ENCODE measurements around the gene ILKAP. TPM values are rescaled to one million over a fixed set of nuclear protein-coding genes. Genes with fewer than 3 reads are reported as not detected.

The ILKAP gene
- total RNA-seq, 4 donors from 2014 or later, result 18.5 to 45.5 (median 35.1) TPM

DNA sequence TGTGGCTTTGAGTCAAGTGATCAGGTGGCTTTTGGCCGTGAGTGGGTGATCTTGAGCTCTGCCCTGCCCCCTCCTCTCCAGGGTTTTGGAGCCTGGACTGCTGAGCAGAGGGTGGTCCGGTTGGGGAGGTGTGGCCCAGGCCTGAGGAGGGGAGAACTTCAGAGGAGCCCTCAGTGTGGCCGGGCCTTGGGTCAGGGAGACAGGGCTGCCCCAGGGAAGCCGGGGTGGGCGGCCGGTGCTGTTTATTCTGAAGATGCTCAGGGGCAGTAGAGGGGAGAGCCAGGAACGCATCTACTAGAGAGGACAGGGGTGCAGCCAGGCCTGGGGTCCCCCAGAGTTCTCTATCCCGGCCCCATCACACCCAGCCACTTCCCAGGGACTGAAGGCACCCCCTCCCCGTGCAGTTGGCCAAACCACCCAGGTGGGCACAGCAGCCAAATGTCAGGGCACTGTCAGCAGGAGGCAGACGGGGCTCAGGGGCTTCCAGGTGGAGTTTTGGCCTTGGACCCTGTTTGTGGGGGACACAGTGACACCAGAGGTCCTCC, 43.8 kb downstream of the ILKAP start:
- ATAC-seq, result no peak
- TF ChIP-seq POLR2A (IDR thresholded peaks at IDR 0.05), result no peak
- TF ChIP-seq, protein P1, sequence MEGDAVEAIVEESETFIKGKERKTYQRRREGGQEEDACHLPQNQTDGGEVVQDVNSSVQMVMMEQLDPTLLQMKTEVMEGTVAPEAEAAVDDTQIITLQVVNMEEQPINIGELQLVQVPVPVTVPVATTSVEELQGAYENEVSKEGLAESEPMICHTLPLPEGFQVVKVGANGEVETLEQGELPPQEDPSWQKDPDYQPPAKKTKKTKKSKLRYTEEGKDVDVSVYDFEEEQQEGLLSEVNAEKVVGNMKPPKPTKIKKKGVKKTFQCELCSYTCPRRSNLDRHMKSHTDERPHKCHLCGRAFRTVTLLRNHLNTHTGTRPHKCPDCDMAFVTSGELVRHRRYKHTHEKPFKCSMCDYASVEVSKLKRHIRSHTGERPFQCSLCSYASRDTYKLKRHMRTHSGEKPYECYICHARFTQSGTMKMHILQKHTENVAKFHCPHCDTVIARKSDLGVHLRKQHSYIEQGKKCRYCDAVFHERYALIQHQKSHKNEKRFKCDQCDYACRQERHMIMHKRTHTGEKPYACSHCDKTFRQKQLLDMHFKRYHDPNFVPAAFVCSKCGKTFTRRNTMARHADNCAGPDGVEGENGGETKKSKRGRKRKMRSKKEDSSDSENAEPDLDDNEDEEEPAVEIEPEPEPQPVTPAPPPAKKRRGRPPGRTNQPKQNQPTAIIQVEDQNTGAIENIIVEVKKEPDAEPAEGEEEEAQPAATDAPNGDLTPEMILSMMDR (IDR thresholded peaks at IDR 0.05), result no peak
- no peak for TF ChIP-seq POLR2AphosphoS5 (IDR thresholded peaks at IDR 0.05)
- TF ChIP-seq EP300 (IDR thresholded peaks at IDR 0.05), result no peak
- Histone ChIP-seq H3K27me3 (peaks cover 68% of the 10 kb centered on the region), H3K4me3 (no peak overlapping the region), H3K36me3 (no peaks in the 10 kb centered on the region), H3K9me3 (no peaks in the 10 kb centered on the region), H3K4me1 (peaks cover 0 to 40% (median 9%) of the 10 kb centered on the region in 3 donors), H3K27ac (no peak overlapping the region)
- WGBS, 2 donors (ENCODE audit: low coverage in 1 of 2), result 50 to 55% methylated on average over 1 to 3 of the region's 10 CpGs

GRCh38 chr2:238159071-238159539, 44.4 kb downstream of the ILKAP start:
- Histone ChIP-seq H3K27me3 (peaks cover 65% of the 10 kb centered on the region), H3K4me3 (peak overlapping the region in 1 of 2 donors; percentile 42), H3K27ac (no peak overlapping the region), H3K36me3 (no peaks in the 10 kb centered on the region), H3K9me3 (no peaks in the 10 kb centered on the region), H3K4me1 (peaks cover 0 to 38% (median 9%) of the 10 kb centered on the region in 3 donors)
- no peak for TF ChIP-seq POLR2AphosphoS5 (IDR thresholded peaks at IDR 0.05)
- TF ChIP-seq POLR2A (IDR thresholded peaks at IDR 0.05), result no peak
- no peak for TF ChIP-seq EP300 (IDR thresholded peaks at IDR 0.05)
- TF ChIP-seq, protein P1 (IDR thresholded peaks at IDR 0.05), result no peak
- ATAC-seq, result peak; percentile 16
- WGBS, 2 donors (ENCODE audit: low coverage in 1 of 2), result 30 to 35% methylated on average over 1 to 3 of the region's 52 CpGs

DNA sequence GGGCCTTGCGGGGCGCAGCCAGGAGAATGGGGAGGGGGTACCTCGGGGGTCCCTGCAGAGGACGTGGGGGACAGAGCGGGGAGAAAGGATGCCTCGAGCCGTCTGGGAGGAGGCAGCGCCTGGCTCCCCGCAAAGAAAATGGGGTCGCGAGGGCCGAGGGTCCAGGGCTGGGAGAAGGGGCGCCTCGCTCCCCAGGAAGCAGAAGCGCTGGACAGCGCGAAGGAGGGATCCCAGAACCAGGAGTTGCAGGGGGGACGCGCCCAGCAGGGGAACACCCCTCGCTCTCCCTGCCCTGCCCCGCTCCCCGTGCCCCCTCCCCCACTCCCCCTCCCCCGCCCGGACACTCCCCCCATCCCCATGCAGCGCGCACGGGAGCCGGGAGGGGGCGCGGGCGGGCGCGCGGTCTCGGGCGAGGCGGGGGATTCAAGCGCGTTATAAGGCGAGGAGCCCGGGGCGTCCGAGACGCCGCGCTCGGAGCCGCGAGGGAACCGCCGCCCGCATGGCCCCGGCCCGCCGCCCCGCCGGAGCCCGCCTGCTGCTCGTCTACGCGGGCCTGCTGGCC, 44.9 kb downstream of the ILKAP start, which contains the start of gene ERFE:
Gene ERFE, plus strand, starts transcription at position 462 of the 562 bp plus-strand sequence. Its CDS starts 38 bp downstream, at position 500.
- Histone ChIP-seq H3K4me1 (peaks cover 0 to 33% (median 5%) of the 10 kb centered on the region in 3 donors), H3K4me3 (peak within 1 kb of the TSS in 1 of 2 donors; percentile 42), H3K36me3 (no peaks in the 10 kb centered on the region), H3K27ac (no peak within 1 kb of the TSS), H3K9me3 (no peaks in the 10 kb centered on the region), H3K27me3 (peaks cover 60% of the 10 kb centered on the region)
- WGBS, 2 donors (ENCODE audit: low coverage in 1 of 2), result 22% methylated on average over 10 of the region's 61 CpGs; no CpG with 5 or more reads in 1 of the 2 donors
- TF ChIP-seq POLR2A (IDR thresholded peaks at IDR 0.05) (no peak), EP300 (IDR thresholded peaks at IDR 0.05) (no peak)
- TF ChIP-seq, protein P1 (IDR thresholded peaks at IDR 0.05), result peak in 3 of 4 experiments; percentile 6 to 74 (median 24)
- ATAC-seq, result peak; percentile 54

DNA sequence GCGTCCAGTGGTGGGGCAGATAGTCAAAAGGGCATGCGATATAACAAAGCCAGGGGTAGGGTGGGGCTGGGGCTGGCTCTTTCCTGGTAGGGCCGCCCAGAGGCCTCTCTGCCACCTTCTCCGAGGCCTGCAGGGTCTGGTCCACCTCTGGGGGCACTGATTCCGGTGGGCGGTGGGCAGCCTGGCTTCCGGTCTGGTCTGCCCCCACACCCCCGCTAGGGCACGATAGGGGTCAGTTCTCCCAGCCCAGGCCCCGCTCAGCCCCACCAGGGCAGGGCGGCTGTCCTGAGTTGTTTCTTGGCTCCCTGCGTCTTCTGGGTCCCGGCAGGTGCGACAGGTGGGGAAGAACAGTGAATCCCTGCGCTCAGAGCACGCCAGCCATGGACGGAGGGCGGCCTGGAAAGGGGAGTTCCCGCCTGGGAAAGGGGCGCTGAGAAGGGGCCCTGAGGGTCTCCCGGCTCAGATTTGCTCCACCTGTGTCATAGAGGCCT, 45.4 kb downstream of the ILKAP start:
- Histone ChIP-seq H3K4me3 (no peak overlapping the region), H3K27me3 (peaks cover 54% of the 10 kb centered on the region), H3K9me3 (no peaks in the 10 kb centered on the region), H3K4me1 (peaks cover 0 to 30% (median 5%) of the 10 kb centered on the region in 3 donors), H3K27ac (no peak overlapping the region), H3K36me3 (no peaks in the 10 kb centered on the region)
- 65% methylated on average over 8 of the region's 21 CpGs; no CpG with 5 or more reads in 1 of the 2 donors for WGBS, 2 donors (ENCODE audit: low coverage in 1 of 2)
- TF ChIP-seq POLR2A (IDR thresholded peaks at IDR 0.05) (no peak), EP300 (IDR thresholded peaks at IDR 0.05) (no peak), POLR2AphosphoS5 (IDR thresholded peaks at IDR 0.05) (no peak)
- TF ChIP-seq, protein P1 (IDR thresholded peaks at IDR 0.05), result no peak
- no peak for ATAC-seq

Data from gastroesophageal sphincter (tissue), 4 donors.